ENCODE data around the gene NRXN3.

The NRXN3 gene

GRCh38 chr14:79451601-79452000 is 1281.4 kb downstream of the NRXN3 start:
- DNase-seq, result no peak

- DNase-seq, result no peak
These were observed 1283.1 kb downstream of the NRXN3 start for GRCh38 chr14:79453276-79453675.

GRCh38 chr14:79464468-79464867 is 1294.3 kb downstream of the NRXN3 start:
- no peak for DNase-seq

- no peak for DNase-seq
These were observed 1295.5 kb downstream of the NRXN3 start for GRCh38 chr14:79465651-79466050.

GRCh38 chr14:79466938-79467527 is 1296.9 kb downstream of the NRXN3 start:
- peak in 1 of 2 experiments; percentile 2 for DNase-seq

- DNase-seq, result no peak
These were observed 1297.7 kb downstream of the NRXN3 start for GRCh38 chr14:79467835-79468234.

GRCh38 chr14:79468486-79468885 is 1298.3 kb downstream of the NRXN3 start:
- DNase-seq, result no peak

- DNase-seq, result no peak
These were observed 1303.5 kb downstream of the NRXN3 start for GRCh38 chr14:79473651-79474050.

GRCh38 chr14:79475887-79476532 is 1305.8 kb downstream of the NRXN3 start:
- no peak for DNase-seq

- DNase-seq, result no peak
These were observed 1306.4 kb downstream of the NRXN3 start for GRCh38 chr14:79476552-79476951.

GRCh38 chr14:79480212-79480611 is 1310.0 kb downstream of the NRXN3 start:
- no peak for DNase-seq

GRCh38 chr14:79482825-79483224 is 1312.7 kb downstream of the NRXN3 start:
- DNase-seq, result no peak

- no peak for DNase-seq
These were observed 1313.6 kb downstream of the NRXN3 start for GRCh38 chr14:79483477-79484388.

GRCh38 chr14:79487632-79488031 is 1317.5 kb downstream of the NRXN3 start:
- DNase-seq, result no peak

- DNase-seq, result no peak
These were observed 1321.0 kb downstream of the NRXN3 start for GRCh38 chr14:79491161-79491560.

GRCh38 chr14:79493081-79493645 is 1323.0 kb downstream of the NRXN3 start:
- no peak for DNase-seq

GRCh38 chr14:79496701-79497100 is 1326.5 kb downstream of the NRXN3 start:
- DNase-seq, result no peak

GRCh38 chr14:79500489-79500888 is 1330.3 kb downstream of the NRXN3 start:
- no peak for DNase-seq

- DNase-seq, result no peak
These were observed 1332.1 kb downstream of the NRXN3 start for GRCh38 chr14:79502136-79502750.

GRCh38 chr14:79502751-79503148 is 1332.6 kb downstream of the NRXN3 start:
- DNase-seq, result no peak

GRCh38 chr14:79510659-79511058 is 1340.5 kb downstream of the NRXN3 start:
- no peak for DNase-seq

GRCh38 chr14:79511146-79511545 is 1341.0 kb downstream of the NRXN3 start:
- DNase-seq, result no peak

GRCh38 chr14:79513446-79513845 is 1343.3 kb downstream of the NRXN3 start:
- DNase-seq, result no peak
